Vagina (tissue), 2 donors: ENCODE data around the gene REX1BD. TPM values are rescaled to one million over a fixed set of nuclear protein-coding genes. Genes with fewer than 3 reads are reported as not detected.

ENCODE experiments used
- DNase-seq, 2 donors: peaks; one replicate each; pipeline ENCODE4 v3.0.0-alpha.2; 2017; ENCODE audit errors: extremely low spot score in 2 of 2
- H3K27ac ChIP-seq: fragments of 200-600 bp; sonication (generic); one replicate; pipeline ENCODE4 v1.5.1; 2019
- H3K27me3 ChIP-seq: fragments of 200-600 bp; sonication (generic); one replicate; pipeline ENCODE4 v1.5.1; 2019
- H3K36me3 ChIP-seq, 2 donors: fragments of 200-600 bp; sonication (generic); one replicate each; pipeline ENCODE4 v1.5.1; 2017 to 2019
- H3K4me1 ChIP-seq: fragments of 200-600 bp; sonication (generic); one replicate; pipeline ENCODE4 v1.5.1; 2019
- H3K4me3 ChIP-seq, 2 donors: fragments of 200-600 bp; sonication (generic); 1 replicate in 1 of 2; 2 replicates in 1 of 2; pipeline ENCODE4 v1.5.1; 2016 to 2019
- H3K9me3 ChIP-seq: fragments of 200-600 bp; sonication (generic); one replicate; pipeline ENCODE4 v1.5.1; 2019
- POLR2A ChIP-seq, 2 donors: fragments of 450-650 bp; IDR thresholded peaks; one replicate each; pipeline ENCODE4 v1.6.1; 2017; ENCODE audit warnings: antibody characterized with exemption in 2 of 2, mild to moderate bottlenecking in 2 of 2, moderate library complexity in 2 of 2
- POLR2AphosphoS5 ChIP-seq, 2 donors: sonication (generic); formaldehyde crosslinking; IDR thresholded peaks; one replicate each; pipeline ENCODE4 v1.9.0; 2017; ENCODE audit warnings: antibody characterized with exemption in 2 of 2, mild to moderate bottlenecking in 2 of 2, low read depth in 1 of 2; ENCODE audit not compliant: insufficient read depth in 1 of 2
- intact Hi-C: fragments of 100-400 bp; cut with DNase I; formaldehyde crosslinking; loops from one replicate; pipeline ENCODE4 v1.15.1; 2023
- total RNA-seq: library from RNA; depleted of rRNA; stranded (reverse); fragments of >200 nt; gene quantifications from one replicate; pipeline ENCODE4 v1.2.3, GENCODE V29; 2016
- TF ChIP-seq, protein P1 (sequence below), 3 experiments: fragments of 450-650 bp in 2 of 3; fragments of 200-600 bp in 1 of 3; sonication (generic) in 1 of 3; IDR thresholded peaks; one replicate each; pipeline ENCODE4 v1.5.1; 2017 to 2019; ENCODE audit warnings: antibody characterized with exemption in 3 of 3, mild to moderate bottlenecking in 2 of 3, moderate library complexity in 2 of 3

Gene REX1BD
- total RNA-seq, 1 donor from 2014 or later, result 124 TPM

GRCh38 chr19:18620902-18621301 lies 32.3 kb downstream of the REX1BD start:
- Histone ChIP-seq H3K36me3 (no peaks in the 10 kb centered on the region), H3K4me3 (no peak overlapping the region), H3K27ac (no peak overlapping the region), H3K9me3 (no peaks in the 10 kb centered on the region), H3K4me1 (no peaks in the 10 kb centered on the region), H3K27me3 (no peaks in the 10 kb centered on the region)
- intact Hi-C loops, result no loop called here
- TF ChIP-seq, protein P1, sequence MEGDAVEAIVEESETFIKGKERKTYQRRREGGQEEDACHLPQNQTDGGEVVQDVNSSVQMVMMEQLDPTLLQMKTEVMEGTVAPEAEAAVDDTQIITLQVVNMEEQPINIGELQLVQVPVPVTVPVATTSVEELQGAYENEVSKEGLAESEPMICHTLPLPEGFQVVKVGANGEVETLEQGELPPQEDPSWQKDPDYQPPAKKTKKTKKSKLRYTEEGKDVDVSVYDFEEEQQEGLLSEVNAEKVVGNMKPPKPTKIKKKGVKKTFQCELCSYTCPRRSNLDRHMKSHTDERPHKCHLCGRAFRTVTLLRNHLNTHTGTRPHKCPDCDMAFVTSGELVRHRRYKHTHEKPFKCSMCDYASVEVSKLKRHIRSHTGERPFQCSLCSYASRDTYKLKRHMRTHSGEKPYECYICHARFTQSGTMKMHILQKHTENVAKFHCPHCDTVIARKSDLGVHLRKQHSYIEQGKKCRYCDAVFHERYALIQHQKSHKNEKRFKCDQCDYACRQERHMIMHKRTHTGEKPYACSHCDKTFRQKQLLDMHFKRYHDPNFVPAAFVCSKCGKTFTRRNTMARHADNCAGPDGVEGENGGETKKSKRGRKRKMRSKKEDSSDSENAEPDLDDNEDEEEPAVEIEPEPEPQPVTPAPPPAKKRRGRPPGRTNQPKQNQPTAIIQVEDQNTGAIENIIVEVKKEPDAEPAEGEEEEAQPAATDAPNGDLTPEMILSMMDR (IDR thresholded peaks at IDR 0.05), result no peak
- TF ChIP-seq POLR2AphosphoS5 (IDR thresholded peaks at IDR 0.05; ENCODE audit: insufficient read depth in 1 of 2, low read depth in 1 of 2) (no peak), POLR2A (IDR thresholded peaks at IDR 0.05) (no peak)
- no peak for DNase-seq

GRCh38 chr19:18626906-18627305 lies 38.3 kb downstream of the REX1BD start:
- DNase-seq, result no peak
- intact Hi-C loops, result no loop called here
- no peak overlapping the region for H3K27ac ChIP-seq
- H3K27me3 ChIP-seq, result no peaks in the 10 kb centered on the region
- H3K4me1 ChIP-seq, result no peaks in the 10 kb centered on the region
- no peak for TF ChIP-seq POLR2A (IDR thresholded peaks at IDR 0.05)
- TF ChIP-seq POLR2AphosphoS5 (IDR thresholded peaks at IDR 0.05; ENCODE audit: insufficient read depth in 1 of 2, low read depth in 1 of 2), result no peak
- TF ChIP-seq, protein P1 (IDR thresholded peaks at IDR 0.05), result no peak
- no peaks in the 10 kb centered on the region for H3K36me3 ChIP-seq
- H3K4me3 ChIP-seq, result no peak overlapping the region
- H3K9me3 ChIP-seq, result no peaks in the 10 kb centered on the region

DNA sequence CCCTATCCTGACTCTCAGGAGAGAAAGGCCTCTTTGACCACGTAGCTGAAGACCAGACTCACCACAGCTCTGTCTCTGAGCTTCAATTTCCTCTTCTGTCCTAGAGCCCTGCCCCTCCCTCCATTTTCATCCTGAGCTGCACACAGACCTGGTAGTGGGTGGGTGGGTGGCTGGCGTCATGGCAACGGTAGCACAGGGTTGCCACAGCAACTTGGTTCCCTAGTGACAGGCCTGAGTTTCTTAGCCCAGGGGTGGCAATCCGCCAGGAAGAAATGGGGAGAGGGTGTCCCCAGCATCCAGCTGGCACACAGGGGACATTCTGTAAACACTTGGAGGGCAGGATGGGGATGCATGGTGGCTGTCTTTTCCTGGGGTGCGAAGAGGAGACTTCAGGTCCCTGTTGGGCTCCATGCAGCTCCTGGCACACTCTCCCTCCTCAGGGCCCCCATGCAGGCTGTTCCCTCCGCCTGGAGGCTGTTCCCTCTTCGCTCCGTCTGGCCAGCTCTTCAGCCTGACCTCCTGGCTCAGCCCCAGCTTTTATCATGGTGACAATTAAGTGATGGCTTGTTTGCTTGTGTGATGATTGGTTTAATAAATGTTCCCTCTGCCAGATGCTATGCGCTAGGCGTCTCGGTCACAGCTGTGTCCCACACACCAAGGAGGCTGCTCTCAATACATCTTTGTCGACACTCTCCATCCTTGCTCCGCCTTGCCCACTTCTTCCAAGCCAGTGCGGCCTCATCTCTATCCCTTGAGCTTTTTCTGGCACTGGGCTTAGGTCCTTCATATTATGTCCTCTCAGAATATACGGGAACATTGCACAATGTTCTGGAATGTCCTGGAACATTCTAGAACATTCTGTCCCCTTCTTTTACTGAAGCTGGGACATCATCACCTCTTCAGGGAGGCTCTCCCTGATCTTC lies 40.8 kb downstream of the REX1BD start:
- DNase-seq, result no peak
- no peaks in the 10 kb centered on the region for H3K36me3 ChIP-seq
- H3K9me3 ChIP-seq, result no peaks in the 10 kb centered on the region
- intact Hi-C loops, result no loop called here
- no peaks in the 10 kb centered on the region for H3K4me1 ChIP-seq
- no peak overlapping the region for H3K4me3 ChIP-seq
- no peaks in the 10 kb centered on the region for H3K27me3 ChIP-seq
- H3K27ac ChIP-seq, result no peak overlapping the region
- no peak for TF ChIP-seq POLR2A (IDR thresholded peaks at IDR 0.05)
- TF ChIP-seq, protein P1 (IDR thresholded peaks at IDR 0.05), result no peak
- TF ChIP-seq POLR2AphosphoS5 (IDR thresholded peaks at IDR 0.05; ENCODE audit: insufficient read depth in 1 of 2, low read depth in 1 of 2), result peak in 1 of 2 donors; percentile 92

GRCh38 chr19:18633321-18633720 lies 44.7 kb downstream of the REX1BD start:
- H3K27ac ChIP-seq, result no peak overlapping the region
- H3K4me1 ChIP-seq, result peaks cover 29% of the 10 kb centered on the region
- no peaks in the 10 kb centered on the region for H3K9me3 ChIP-seq
- H3K27me3 ChIP-seq, result no peaks in the 10 kb centered on the region
- no peaks in the 10 kb centered on the region for H3K36me3 ChIP-seq
- no peak for DNase-seq
- no peak overlapping the region for H3K4me3 ChIP-seq
- intact Hi-C loops, result no loop called here
- no peak for TF ChIP-seq POLR2AphosphoS5 (IDR thresholded peaks at IDR 0.05; ENCODE audit: insufficient read depth in 1 of 2, low read depth in 1 of 2)
- TF ChIP-seq, protein P1 (IDR thresholded peaks at IDR 0.05), result no peak
- no peak for TF ChIP-seq POLR2A (IDR thresholded peaks at IDR 0.05)
